ENCODE measurements around the gene CLEC4E.
"Not testable (repeated sequence)": the region's sequence is repeated elsewhere in the genome, so short reads cannot be mapped to it uniquely, and the experiment has no call there.

Gene CLEC4E

DNA sequence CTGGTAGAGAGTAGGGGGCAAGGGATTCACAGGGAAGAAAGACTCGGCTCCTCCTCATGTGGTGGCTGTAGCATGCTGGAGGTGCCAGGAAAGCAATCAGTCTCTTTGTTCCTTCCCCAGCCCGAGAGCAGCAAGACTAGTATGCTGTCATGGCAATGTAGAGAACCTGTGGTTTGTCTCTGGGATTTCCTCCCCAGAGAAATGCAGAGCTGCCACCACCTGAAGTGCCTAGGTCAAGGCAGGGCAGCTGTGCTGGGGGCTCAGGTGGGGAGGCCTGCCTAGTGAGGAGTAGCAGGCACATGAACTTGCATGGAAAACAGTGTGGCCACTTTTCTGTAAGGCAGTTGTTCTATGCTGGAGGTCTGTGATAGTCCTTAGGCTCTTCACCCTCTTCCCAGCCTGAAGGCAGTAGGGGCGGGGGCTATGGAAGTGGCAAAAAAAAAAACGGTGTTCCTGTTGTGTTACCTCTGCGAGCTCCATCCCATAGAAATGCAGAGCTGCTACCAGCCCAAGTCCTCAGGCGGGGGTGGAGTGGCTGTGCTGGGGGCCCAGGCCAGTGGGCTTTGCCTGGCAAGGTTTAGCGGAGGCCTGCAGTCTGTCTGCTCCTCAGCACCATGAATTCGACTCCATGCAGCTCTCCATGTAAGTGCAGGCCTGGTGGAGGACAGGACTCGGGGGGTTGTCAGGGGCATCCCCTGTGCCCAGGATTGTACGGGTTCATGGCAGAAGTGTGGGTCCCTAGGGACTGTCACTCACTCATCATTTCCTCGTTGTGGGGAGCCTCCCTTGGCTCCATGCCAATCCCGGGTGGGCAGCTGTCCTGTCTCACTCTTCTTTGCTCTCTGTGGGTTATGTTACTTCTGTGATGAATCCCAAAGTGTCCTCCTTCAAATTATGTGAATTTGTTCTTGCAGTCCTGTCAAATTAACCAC, 31.5 kb downstream of the CLEC4E start:
- peaks cover 44% of the 10 kb centered on the region for H3K27me3 Mint-ChIP-seq (ENCODE audit: low read depth)
- no peak overlapping the region for H3K4me3 Mint-ChIP-seq
- no peaks in the 10 kb centered on the region for H3K4me1 Mint-ChIP-seq (ENCODE audit: low read depth)
- H3K36me3 Mint-ChIP-seq (ENCODE audit: low read depth) = no peaks in the 10 kb centered on the region
- H3K9me3 Mint-ChIP-seq = no peaks in the 10 kb centered on the region
- H3K27ac Mint-ChIP-seq = no peak overlapping the region

GRCh38 chr12:8508223-8508622, 32.5 kb downstream of the CLEC4E start:
- H3K27me3 Mint-ChIP-seq (ENCODE audit: low read depth) = peaks cover 40% of the 10 kb centered on the region
- H3K4me1 Mint-ChIP-seq (ENCODE audit: low read depth) = no peaks in the 10 kb centered on the region
- no peaks in the 10 kb centered on the region for H3K36me3 Mint-ChIP-seq (ENCODE audit: low read depth)

DNA sequence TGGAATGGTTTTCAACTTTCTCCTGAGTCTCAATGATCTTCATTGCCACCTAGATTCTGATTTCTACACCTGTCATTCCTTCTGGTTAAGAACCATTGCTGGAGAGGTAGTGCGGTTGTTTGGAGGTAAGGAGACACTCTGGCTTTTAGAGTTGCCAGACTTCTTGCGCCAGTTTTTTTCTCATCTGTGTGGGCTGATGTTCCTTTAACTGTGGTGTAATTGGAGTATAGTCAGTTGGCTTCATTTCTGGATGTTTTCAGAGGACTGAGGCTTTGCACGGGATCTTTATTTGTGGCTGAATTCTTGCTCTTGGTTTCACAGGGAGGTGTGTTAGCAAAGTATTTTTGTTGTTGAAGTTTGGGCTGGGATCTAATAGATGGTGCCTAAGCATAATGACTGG, 33.1 kb downstream of the CLEC4E start:
- no peak overlapping the region for H3K27ac Mint-ChIP-seq
- H3K4me3 Mint-ChIP-seq = no peak overlapping the region
- H3K36me3 Mint-ChIP-seq (ENCODE audit: low read depth) = no peaks in the 10 kb centered on the region
- H3K27me3 Mint-ChIP-seq (ENCODE audit: low read depth) = peaks cover 40% of the 10 kb centered on the region
- no peaks in the 10 kb centered on the region for H3K9me3 Mint-ChIP-seq
- no peaks in the 10 kb centered on the region for H3K4me1 Mint-ChIP-seq (ENCODE audit: low read depth)

More at GRCh38 chr12:8508223-8508622, 32.5 kb downstream of the CLEC4E start:
- Mint-ChIP-seq H3K9me3 (no peaks in the 10 kb centered on the region), H3K27ac (no peak overlapping the region), H3K4me3 (no peak overlapping the region)

GRCh38 chr12:8504351-8504750, 36.4 kb downstream of the CLEC4E start:
- H3K27ac Mint-ChIP-seq = no peak overlapping the region
- no peaks in the 10 kb centered on the region for H3K9me3 Mint-ChIP-seq
- H3K27me3 Mint-ChIP-seq (ENCODE audit: low read depth) = peaks cover 35% of the 10 kb centered on the region
- H3K4me1 Mint-ChIP-seq (ENCODE audit: low read depth) = peaks cover 4% of the 10 kb centered on the region
- no peak overlapping the region for H3K4me3 Mint-ChIP-seq
- H3K36me3 Mint-ChIP-seq (ENCODE audit: low read depth) = no peaks in the 10 kb centered on the region

DNA sequence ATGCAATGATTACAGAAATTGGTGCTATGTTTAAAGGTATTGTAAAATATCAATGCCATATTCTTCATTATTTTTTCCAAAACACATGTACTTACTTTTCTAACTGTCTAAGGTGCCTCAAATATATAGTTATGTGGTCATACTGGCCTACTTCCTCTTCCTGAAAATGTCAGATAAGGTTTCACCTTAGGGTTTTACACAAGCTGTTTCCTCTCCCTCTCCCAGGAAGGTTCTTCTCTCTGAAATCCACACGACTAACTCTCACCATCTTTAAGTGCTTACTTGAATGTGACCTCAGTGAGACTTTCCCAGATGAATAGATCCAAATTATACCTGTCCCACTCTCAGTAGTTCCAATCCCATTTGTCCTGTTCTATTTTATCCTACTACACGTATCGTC, 39.0 kb downstream of the CLEC4E start:
- Mint-ChIP-seq H3K9me3 (no peaks in the 10 kb centered on the region), H3K4me3 (no peak overlapping the region), H3K4me1 (ENCODE audit: low read depth) (peaks cover 4% of the 10 kb centered on the region), H3K27me3 (ENCODE audit: low read depth) (peaks cover 42% of the 10 kb centered on the region), H3K27ac (no peak overlapping the region), H3K36me3 (ENCODE audit: low read depth) (no peaks in the 10 kb centered on the region)

GRCh38 chr12:8499616-8500015, 41.1 kb downstream of the CLEC4E start:
- Mint-ChIP-seq H3K4me3 (no peak overlapping the region), H3K9me3 (no peaks in the 10 kb centered on the region), H3K27me3 (ENCODE audit: low read depth) (peaks cover 47% of the 10 kb centered on the region), H3K27ac (no peak overlapping the region), H3K4me1 (ENCODE audit: low read depth) (peaks cover 4% of the 10 kb centered on the region), H3K36me3 (ENCODE audit: low read depth) (no peaks in the 10 kb centered on the region)

- H3K4me3 Mint-ChIP-seq; H3K36me3 Mint-ChIP-seq (ENCODE audit: low read depth); H3K9me3 Mint-ChIP-seq; H3K27ac Mint-ChIP-seq: not testable (repeated sequence)
- peaks cover 27% of the 10 kb centered on the region for H3K4me1 Mint-ChIP-seq (ENCODE audit: low read depth)
- peaks cover 66% of the 10 kb centered on the region for H3K27me3 Mint-ChIP-seq (ENCODE audit: low read depth)
These were observed 44.6 kb downstream of the CLEC4E start for GRCh38 chr12:8496074-8496473.

DNA sequence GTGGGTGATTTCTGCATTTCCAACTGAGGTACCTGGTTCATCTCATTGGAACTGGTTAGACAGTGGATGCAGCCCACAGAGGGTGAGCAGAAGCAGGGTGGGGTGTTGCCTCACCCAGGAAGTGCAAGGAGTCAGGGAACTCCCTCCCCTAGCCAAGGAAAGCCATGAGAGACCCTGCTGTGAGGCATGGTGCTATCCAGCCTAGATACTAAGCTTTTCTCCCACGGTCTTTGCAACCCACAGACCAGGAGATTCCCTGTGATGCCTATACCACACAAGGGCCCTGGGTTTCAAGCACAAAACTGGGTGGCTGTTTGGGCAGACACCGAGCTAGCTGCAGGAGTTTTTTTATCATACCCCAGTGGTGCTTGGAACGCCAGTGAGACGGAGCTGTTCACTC, 45.0 kb downstream of the CLEC4E start:
- not testable (repeated sequence) for H3K9me3 Mint-ChIP-seq; H3K27ac Mint-ChIP-seq; H3K36me3 Mint-ChIP-seq (ENCODE audit: low read depth); H3K4me3 Mint-ChIP-seq
- peaks cover 66% of the 10 kb centered on the region for H3K27me3 Mint-ChIP-seq (ENCODE audit: low read depth)
- H3K4me1 Mint-ChIP-seq (ENCODE audit: low read depth) = peaks cover 27% of the 10 kb centered on the region

GRCh38 chr12:8493084-8493483, 47.6 kb downstream of the CLEC4E start:
- peaks cover 4% of the 10 kb centered on the region for H3K9me3 Mint-ChIP-seq
- no peaks in the 10 kb centered on the region for H3K36me3 Mint-ChIP-seq (ENCODE audit: low read depth)
- H3K27ac Mint-ChIP-seq = peak overlapping the region; percentile 55
- H3K4me3 Mint-ChIP-seq = peak overlapping the region; percentile 37
- peaks cover 27% of the 10 kb centered on the region for H3K4me1 Mint-ChIP-seq (ENCODE audit: low read depth)
- peaks cover 57% of the 10 kb centered on the region for H3K27me3 Mint-ChIP-seq (ENCODE audit: low read depth)

- H3K27me3 Mint-ChIP-seq (ENCODE audit: low read depth) = peaks cover 51% of the 10 kb centered on the region
- H3K9me3 Mint-ChIP-seq = peaks cover 4% of the 10 kb centered on the region
- no peaks in the 10 kb centered on the region for H3K36me3 Mint-ChIP-seq (ENCODE audit: low read depth)
- no peak overlapping the region for H3K27ac Mint-ChIP-seq
- no peak overlapping the region for H3K4me3 Mint-ChIP-seq
- peaks cover 27% of the 10 kb centered on the region for H3K4me1 Mint-ChIP-seq (ENCODE audit: low read depth)
These were observed 48.8 kb downstream of the CLEC4E start for GRCh38 chr12:8491646-8492530.

All from T-helper 1 cell treated with Interleukin-12 subunit alpha and Interleukin-12 subunit beta and Interleukin-4 antibody, amounts not matched to agents 30 μg/mL and 1 μg/mL, for 36 hours (primary cell).